Transverse colon (tissue), 4 donors: ENCODE measurements around the gene ELOVL3. TPM values are rescaled to one million over a fixed set of nuclear protein-coding genes. Genes with fewer than 3 reads are reported as not detected.

Experiments used
- DNase-seq: peaks from one replicate; pipeline ENCODE4 v3.0.0-alpha.2; 2019
- H3K27ac ChIP-seq, 4 donors: fragments of 200-600 bp; sonication (generic); 2 replicates each; pipeline ENCODE4 v1.5.1; 2016 to 2018; ENCODE audit warnings: inconsistent platforms in 4 of 4
- H3K27me3 ChIP-seq: fragments of 200-600 bp; sonication (generic); 2 replicates; pipeline ENCODE4 v1.5.1; 2017; ENCODE audit warnings: inconsistent platforms
- H3K36me3 ChIP-seq, 4 donors: fragments of 200-600 bp; sonication (generic); 2 replicates each; pipeline ENCODE4 v1.5.1; 2017 to 2019; ENCODE audit warnings: inconsistent platforms in 4 of 4
- H3K4me1 ChIP-seq, 4 donors: fragments of 200-600 bp; sonication (generic); 2 replicates each; pipeline ENCODE4 v1.5.1; 2017 to 2020; ENCODE audit warnings: inconsistent platforms in 4 of 4
- H3K4me3 ChIP-seq, 4 donors: fragments of 200-600 bp; sonication (generic); 1 replicate in 1 of 4; 2 replicates in 3 of 4; pipeline versions ENCODE4 v1.5.1 to v1.6.1; 2017 to 2019; ENCODE audit warnings: inconsistent platforms in 4 of 4
- H3K9me3 ChIP-seq, 2 donors: fragments of 200-600 bp; sonication (generic); 2 replicates each; pipeline ENCODE4 v1.5.1; 2017 to 2019; ENCODE audit warnings: inconsistent platforms in 2 of 2
- EP300 ChIP-seq: sonication (generic); formaldehyde crosslinking; IDR thresholded peaks from one replicate; pipeline ENCODE4 v1.6.1; 2017; ENCODE audit warnings: antibody characterized with exemption, low read depth
- POLR2A ChIP-seq: fragments of 450-650 bp; IDR thresholded peaks from one replicate; pipeline ENCODE4 v1.6.1; 2016; ENCODE audit warnings: antibody characterized with exemption, mild to moderate bottlenecking, moderate library complexity
- POLR2AphosphoS5 ChIP-seq, 3 donors: sonication (generic); formaldehyde crosslinking; IDR thresholded peaks; one replicate each; pipeline ENCODE4 v1.6.1; 2016; ENCODE audit warnings: antibody characterized with exemption in 3 of 3
- WGBS, 2 donors: methylation state at CpG; one replicate each; pipeline ENCODE4 v1.1.5; 2018; ENCODE audit warnings: low coverage in 1 of 2; 5-methylcytosine and 5-hydroxymethylcytosine counted together
- in situ Hi-C, 4 donors: fragments of 200-750 bp; cut with MboI; loops; one replicate each; pipeline versions ENCODE4 v1.15.0 to v1.15.1; 2017; ENCODE audit warnings: low sequenced_read_pairs in 3 of 4, low pct_ligation_motif_present in 1 of 4, low pct_unique_long_range_greater_than_20kb in 1 of 4
- intact Hi-C: fragments of 100-400 bp; cut with DNase I; formaldehyde crosslinking; loops from one replicate; pipeline ENCODE4 v1.15.1; 2023; ENCODE audit warnings: low total_unique reads
- total RNA-seq, 4 donors: library from RNA; depleted of rRNA; stranded (reverse); fragments of >200 nt; gene quantifications; one replicate each; pipeline ENCODE4 v1.1.0, GENCODE V29; 2016
- TF ChIP-seq, protein P1 (sequence below), 5 experiments: fragments of 200-600 bp in 3 of 5; fragments of 450-650 bp in 2 of 5; sonication (generic) in 3 of 5; IDR thresholded peaks; 1 replicate in 2 of 5; 2 replicates in 3 of 5; pipeline ENCODE4 v1.5.1; 2016 to 2017; ENCODE audit warnings: antibody characterized with exemption in 5 of 5, inconsistent platforms in 3 of 5, mild to moderate bottlenecking in 2 of 5, moderate library complexity in 1 of 5

Gene ELOVL3
- not detected for total RNA-seq

- peak within 1 kb of the TSS in 2 of 4 donors; percentile 0 to 36 for H3K4me3 ChIP-seq
- 0 to 11% methylated on average over 10 to 46 of the region's 47 CpGs for WGBS, 2 donors
- peak within 1 kb of the TSS; percentile 30 to 75 (median 68) for H3K27ac ChIP-seq
- in situ Hi-C loops: loop anchor here (5.0 to 10.0 kb wide), 3 partner anchors 119 to 129 kb away; no protein-coding TSS in a partner anchor
- peak; percentile 94 for DNase-seq
- peaks cover 8 to 27% (median 19%) of the 10 kb centered on the region in 4 donors for H3K4me1 ChIP-seq
- no peak for TF ChIP-seq POLR2A
- TF ChIP-seq, protein P1, sequence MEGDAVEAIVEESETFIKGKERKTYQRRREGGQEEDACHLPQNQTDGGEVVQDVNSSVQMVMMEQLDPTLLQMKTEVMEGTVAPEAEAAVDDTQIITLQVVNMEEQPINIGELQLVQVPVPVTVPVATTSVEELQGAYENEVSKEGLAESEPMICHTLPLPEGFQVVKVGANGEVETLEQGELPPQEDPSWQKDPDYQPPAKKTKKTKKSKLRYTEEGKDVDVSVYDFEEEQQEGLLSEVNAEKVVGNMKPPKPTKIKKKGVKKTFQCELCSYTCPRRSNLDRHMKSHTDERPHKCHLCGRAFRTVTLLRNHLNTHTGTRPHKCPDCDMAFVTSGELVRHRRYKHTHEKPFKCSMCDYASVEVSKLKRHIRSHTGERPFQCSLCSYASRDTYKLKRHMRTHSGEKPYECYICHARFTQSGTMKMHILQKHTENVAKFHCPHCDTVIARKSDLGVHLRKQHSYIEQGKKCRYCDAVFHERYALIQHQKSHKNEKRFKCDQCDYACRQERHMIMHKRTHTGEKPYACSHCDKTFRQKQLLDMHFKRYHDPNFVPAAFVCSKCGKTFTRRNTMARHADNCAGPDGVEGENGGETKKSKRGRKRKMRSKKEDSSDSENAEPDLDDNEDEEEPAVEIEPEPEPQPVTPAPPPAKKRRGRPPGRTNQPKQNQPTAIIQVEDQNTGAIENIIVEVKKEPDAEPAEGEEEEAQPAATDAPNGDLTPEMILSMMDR (IDR thresholded peaks at IDR 0.05): peak in 1 of 5 experiments; percentile 35
- intact Hi-C loops: no loop called here
- no peaks in the 10 kb centered on the region for H3K9me3 ChIP-seq
- no peaks in the 10 kb centered on the region for H3K36me3 ChIP-seq
- H3K27me3 ChIP-seq: peaks cover 39% of the 10 kb centered on the region
Measured at GRCh38 chr10:102225646-102226541, at the start of gene ELOVL3. TSS of gene ELOVL3 (plus strand) at chr10:102226299. CDS start at chr10:102226549, 250 bp downstream.

- DNase-seq: no peak
- in situ Hi-C loops: no loop called here
- Histone ChIP-seq H3K4me3 (no peak overlapping the region), H3K27ac (no peak overlapping the region), H3K4me1 (peaks cover 6 to 13% (median 10%) of the 10 kb centered on the region in 4 donors), H3K27me3 (peaks cover 1% of the 10 kb centered on the region), H3K36me3 (no peaks in the 10 kb centered on the region), H3K9me3 (no peaks in the 10 kb centered on the region)
- TF ChIP-seq POLR2AphosphoS5 (IDR thresholded peaks at IDR 0.05): no peak
- no peak for TF ChIP-seq EP300
- no peak for TF ChIP-seq POLR2A
- TF ChIP-seq, protein P1 (IDR thresholded peaks at IDR 0.05): no peak
- intact Hi-C loops: no loop called here
- WGBS, 2 donors: 83 to 91% methylated on average over 2 of the region's 2 CpGs
Measured at GRCh38 chr10:102184606-102185005, 41.5 kb upstream of the ELOVL3 start.

GRCh38 chr10:102185272-102185671 is 40.8 kb upstream of the ELOVL3 start:
- no peak for DNase-seq
- intact Hi-C loops (no loop called here), in situ Hi-C loops (no loop called here)
- no peak overlapping the region for H3K4me3 ChIP-seq
- TF ChIP-seq, protein P1 (IDR thresholded peaks at IDR 0.05): no peak
- TF ChIP-seq POLR2AphosphoS5 (IDR thresholded peaks at IDR 0.05): no peak
- no peak for TF ChIP-seq EP300
- TF ChIP-seq POLR2A: no peak
- peaks cover 6 to 15% (median 11%) of the 10 kb centered on the region in 4 donors for H3K4me1 ChIP-seq
- no peaks in the 10 kb centered on the region for H3K9me3 ChIP-seq
- no peak overlapping the region for H3K27ac ChIP-seq
- 78 to 79% methylated on average over 2 of the region's 2 CpGs for WGBS, 2 donors
- no peaks in the 10 kb centered on the region for H3K36me3 ChIP-seq
- H3K27me3 ChIP-seq: no peaks in the 10 kb centered on the region

DNA sequence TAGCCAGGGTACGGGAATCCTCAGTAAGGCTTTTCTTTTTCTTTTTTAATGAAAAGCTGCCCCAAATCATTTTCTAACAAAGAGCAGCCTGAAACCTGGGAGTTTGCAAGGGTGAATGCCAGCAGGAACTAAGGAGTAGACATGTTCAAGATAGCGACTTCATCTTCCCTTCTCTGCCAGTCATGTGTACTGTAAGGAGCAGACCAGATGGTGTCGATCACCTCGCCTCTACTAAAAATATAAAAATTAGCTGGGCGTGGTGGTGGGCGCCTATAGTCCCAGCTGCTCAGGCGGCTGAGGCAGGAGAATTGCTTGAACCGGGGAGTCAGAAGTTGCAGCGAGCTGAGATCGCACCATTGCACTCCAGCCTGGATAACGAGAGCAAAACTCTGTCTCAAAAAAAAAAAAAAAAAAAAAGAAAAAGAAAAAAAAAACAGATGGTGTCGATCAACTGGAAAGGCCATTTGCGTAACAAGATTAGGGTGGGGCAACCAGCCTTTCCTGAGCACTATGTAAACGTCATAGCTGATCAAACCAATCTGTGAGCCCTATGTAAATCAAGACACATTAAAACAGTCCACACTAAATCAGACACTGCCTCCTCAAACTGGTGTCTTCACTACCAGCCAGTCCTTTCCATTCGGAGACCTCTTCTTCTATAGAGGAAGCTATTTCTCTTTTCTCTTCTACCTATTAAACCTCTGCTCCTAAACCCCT is 40.1 kb upstream of the ELOVL3 start:
- in situ Hi-C loops (no loop called here), intact Hi-C loops (no loop called here)
- H3K4me3 ChIP-seq: no peak overlapping the region
- no peak for TF ChIP-seq POLR2AphosphoS5 (IDR thresholded peaks at IDR 0.05)
- TF ChIP-seq, protein P1 (IDR thresholded peaks at IDR 0.05): no peak
- no peak for TF ChIP-seq EP300
- TF ChIP-seq POLR2A: no peak
- no peak overlapping the region for H3K27ac ChIP-seq
- no peaks in the 10 kb centered on the region for H3K36me3 ChIP-seq
- no peaks in the 10 kb centered on the region for H3K27me3 ChIP-seq
- peaks cover 6 to 15% (median 11%) of the 10 kb centered on the region in 4 donors for H3K4me1 ChIP-seq
- DNase-seq: no peak
- no peaks in the 10 kb centered on the region for H3K9me3 ChIP-seq
- WGBS, 2 donors: 82 to 90% methylated on average over 14 to 15 of the region's 15 CpGs
